SKM-1 treated with dmso at 0.1 percent for 144 hours (cell line): ENCODE data around the gene SLFN5.
"Not testable (repeated sequence)": the region's sequence is repeated elsewhere in the genome, so short reads cannot be mapped to it uniquely, and the experiment has no call there.

Experiments used
- DNase-seq: peaks from one replicate; lab custom pipeline; 2025; ENCODE audit not compliant: unreplicated experiment; lab: John Stamatoyannopoulos, UW

The SLFN5 gene

GRCh38 chr17:35287286-35287811, 44.5 kb downstream of the SLFN5 start:
- no peak for DNase-seq

GRCh38 chr17:35289222-35289621, 46.4 kb downstream of the SLFN5 start:
- no peak for DNase-seq

- DNase-seq: no peak
These were observed 48.9 kb downstream of the SLFN5 start for GRCh38 chr17:35291802-35292201.

GRCh38 chr17:35293151-35293847, 50.4 kb downstream of the SLFN5 start:
- no peak for DNase-seq

- DNase-seq: no peak
These were observed 51.9 kb downstream of the SLFN5 start for GRCh38 chr17:35294756-35295155.

GRCh38 chr17:35295686-35296085, 52.8 kb downstream of the SLFN5 start:
- no peak for DNase-seq

- no peak for DNase-seq
These were observed 54.8 kb downstream of the SLFN5 start for GRCh38 chr17:35297666-35298065.

GRCh38 chr17:35298639-35299038, 55.8 kb downstream of the SLFN5 start:
- no peak for DNase-seq

GRCh38 chr17:35299135-35299534, 56.3 kb downstream of the SLFN5 start:
- DNase-seq: no peak

GRCh38 chr17:35309345-35309744, 66.5 kb downstream of the SLFN5 start:
- not testable (repeated sequence) for DNase-seq

GRCh38 chr17:35312346-35312745, 69.5 kb downstream of the SLFN5 start:
- no peak for DNase-seq

GRCh38 chr17:35312790-35313711, 70.2 kb downstream of the SLFN5 start:
- DNase-seq: peak; percentile 68

- DNase-seq: no peak
These were observed 71.1 kb downstream of the SLFN5 start for GRCh38 chr17:35313875-35314409.

- DNase-seq: no peak
These were observed 71.7 kb downstream of the SLFN5 start for GRCh38 chr17:35314415-35315216.

- DNase-seq: no peak
These were observed 72.4 kb downstream of the SLFN5 start for GRCh38 chr17:35315283-35315682.

GRCh38 chr17:35315971-35316370, 73.1 kb downstream of the SLFN5 start:
- no peak for DNase-seq

- DNase-seq: no peak
These were observed 79.9 kb downstream of the SLFN5 start for GRCh38 chr17:35322749-35323148.
